Activated CD4-positive, alpha-beta T cell treated with anti-CD3 and anti-CD28 coated beads, Interleukin-2, Interleukin-6, amounts not matched to agents 100 ng/mL and 50 ng/mL, durations not matched to agents 16 hours and 8 hours (primary cell): Measurements from ENCODE around the gene SLC9A9.

Source experiments
- DNase-seq: peaks from one replicate; pipeline ENCODE4 v3.0.0-alpha.2; 2020

Gene SLC9A9

GRCh38 chr3:143232981-143233380, 615.3 kb downstream of the SLC9A9 start:
- no peak for DNase-seq

GRCh38 chr3:143228405-143228804, 619.9 kb downstream of the SLC9A9 start:
- DNase-seq: no peak

- DNase-seq: no peak
Measured at GRCh38 chr3:143226678-143227291, 621.5 kb downstream of the SLC9A9 start.

GRCh38 chr3:143224716-143225115, 623.6 kb downstream of the SLC9A9 start:
- no peak for DNase-seq

- DNase-seq: no peak
Measured at GRCh38 chr3:143222981-143223380, 625.3 kb downstream of the SLC9A9 start.

GRCh38 chr3:143222505-143222904, 625.8 kb downstream of the SLC9A9 start:
- DNase-seq: no peak

GRCh38 chr3:143221446-143221845, 626.8 kb downstream of the SLC9A9 start:
- no peak for DNase-seq

GRCh38 chr3:143220741-143221140, 627.5 kb downstream of the SLC9A9 start:
- no peak for DNase-seq

- no peak for DNase-seq
Measured at GRCh38 chr3:143218166-143218835, 630.0 kb downstream of the SLC9A9 start.

GRCh38 chr3:143217283-143217682, 631.0 kb downstream of the SLC9A9 start:
- DNase-seq: no peak

- no peak for DNase-seq
Measured at GRCh38 chr3:143216709-143217182, 631.5 kb downstream of the SLC9A9 start.
